Fibroblast of skin of right biceps (primary cell): ENCODE results near the gene PKLR.
"Not testable (repeated sequence)": the region's sequence is repeated elsewhere in the genome, so short reads cannot be mapped to it uniquely, and the experiment has no call there.

Experiments
- DNase-seq: peaks from one replicate; pipeline ENCODE4 v3.0.0-alpha.2; 2013

Gene PKLR

DNA sequence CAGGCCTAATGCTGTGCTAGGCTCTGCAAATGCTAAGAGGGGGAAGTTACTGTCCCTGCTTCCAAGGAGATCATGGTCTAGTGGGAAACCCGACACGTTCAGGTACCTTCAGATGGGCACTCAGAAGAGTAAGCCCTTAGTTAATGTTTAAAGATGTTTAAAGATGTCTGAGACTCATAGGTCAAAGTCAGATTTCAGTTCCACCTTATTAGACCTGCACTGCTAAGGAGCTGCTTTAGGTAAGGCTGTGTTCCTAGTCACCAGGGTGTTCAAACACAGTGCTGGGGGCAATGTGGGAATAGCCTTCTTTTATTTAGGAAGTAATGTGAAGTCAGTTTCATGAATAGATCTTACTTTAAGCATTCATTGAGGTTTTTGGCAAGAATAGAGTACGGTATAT, 15.7 kb upstream of the PKLR start:
- no peak for DNase-seq

DNA sequence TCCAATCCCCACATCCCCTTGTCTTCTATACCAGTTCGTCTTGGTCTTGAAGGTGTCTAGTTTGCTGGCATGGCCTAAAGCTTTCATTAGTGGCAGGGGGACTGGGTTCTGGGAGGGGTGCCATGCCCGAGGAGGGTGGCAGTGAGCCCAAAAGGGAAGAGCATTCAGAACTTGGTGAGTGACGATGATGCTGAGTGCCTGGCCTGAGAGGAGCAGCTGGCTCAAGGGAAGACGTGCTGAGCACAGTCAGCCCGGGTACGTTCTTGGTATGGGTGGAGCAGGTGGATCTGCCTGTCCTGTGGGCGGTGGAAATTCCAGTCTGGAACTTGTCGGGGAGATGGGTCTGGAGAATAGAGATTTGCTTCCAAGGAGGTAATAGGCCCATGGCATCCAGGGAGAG, 12.0 kb upstream of the PKLR start:
- no peak for DNase-seq

DNA sequence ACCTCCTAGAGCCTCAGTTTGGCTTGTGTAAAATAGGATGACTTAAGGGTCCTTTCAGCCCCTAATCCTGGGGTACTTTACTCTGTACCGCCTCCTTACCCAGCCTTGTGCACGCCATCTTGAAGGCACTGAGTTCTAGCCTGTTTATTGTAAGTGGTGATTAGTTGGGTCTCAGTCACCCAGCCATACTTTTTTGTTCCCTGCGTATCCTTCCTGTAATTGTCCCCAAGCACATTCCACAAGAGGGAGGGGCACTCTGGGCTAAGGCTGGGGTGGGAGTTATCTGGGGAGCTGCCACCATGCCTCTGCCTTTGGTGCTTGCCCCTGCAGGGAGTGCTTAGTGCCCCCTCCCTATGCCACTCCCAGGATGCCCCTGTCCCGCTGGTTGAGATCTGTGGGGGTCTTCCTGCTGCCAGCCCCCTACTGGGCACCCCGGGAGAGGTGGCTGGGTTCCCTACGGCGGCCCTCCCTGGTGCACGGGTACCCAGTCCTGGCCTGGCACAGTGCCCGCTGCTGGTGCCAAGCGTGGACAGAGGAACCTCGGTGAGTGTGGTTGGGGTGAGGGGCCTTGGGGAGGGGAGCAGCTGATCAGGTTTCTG, 8.3 kb upstream of the PKLR start:
- no peak for DNase-seq

DNA sequence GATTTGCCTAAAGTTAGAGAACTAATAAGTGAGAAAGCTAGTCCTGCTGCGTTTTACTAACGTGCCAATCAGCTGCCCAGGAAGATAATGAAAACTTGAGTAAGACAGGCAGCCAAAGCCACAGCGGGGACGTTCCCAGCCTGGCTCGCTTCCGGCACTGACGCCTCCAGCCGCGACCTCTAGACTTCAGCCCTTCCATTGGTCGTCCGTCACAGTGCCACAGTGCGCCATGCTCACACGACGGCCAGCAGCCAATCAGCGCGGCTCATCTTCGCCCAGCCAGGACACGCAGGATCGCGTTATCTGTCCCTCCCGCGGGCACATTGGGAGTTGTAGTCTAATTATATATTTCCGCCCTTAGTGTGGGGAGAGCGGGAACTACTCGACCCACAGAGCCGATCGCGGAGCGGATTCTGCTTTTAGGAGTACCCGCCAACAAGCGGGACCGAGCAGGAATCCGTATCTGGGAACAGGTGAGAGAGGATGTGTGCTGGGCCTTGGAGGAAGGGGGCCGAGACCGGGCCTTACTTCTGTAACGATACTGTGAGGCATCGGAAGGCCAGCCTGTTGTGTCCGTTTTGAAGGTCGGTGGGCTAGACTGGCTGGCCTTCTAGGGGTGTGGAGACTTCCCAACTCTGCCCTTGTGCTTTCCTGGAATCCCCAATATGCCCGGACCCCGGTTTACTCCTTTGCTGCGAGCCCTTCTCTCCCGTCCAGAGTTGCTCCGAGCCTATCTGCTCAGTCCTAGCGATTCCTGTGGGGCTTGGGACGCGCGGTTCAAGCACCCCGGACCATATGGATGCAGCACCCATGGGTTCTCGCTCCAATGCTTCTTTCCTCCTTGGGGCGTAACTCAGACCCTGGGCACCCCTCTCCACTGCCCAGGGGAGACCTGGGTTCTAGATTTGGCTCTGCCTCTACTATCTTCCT, 7.5 kb upstream of the PKLR start, which contains the start of gene FDPS:
Gene FDPS, plus strand, starts transcription at position 374 of the 930 bp plus-strand sequence. CDS start 924 bp downstream, outside the sequence.
- peak; percentile 99 for DNase-seq

DNA sequence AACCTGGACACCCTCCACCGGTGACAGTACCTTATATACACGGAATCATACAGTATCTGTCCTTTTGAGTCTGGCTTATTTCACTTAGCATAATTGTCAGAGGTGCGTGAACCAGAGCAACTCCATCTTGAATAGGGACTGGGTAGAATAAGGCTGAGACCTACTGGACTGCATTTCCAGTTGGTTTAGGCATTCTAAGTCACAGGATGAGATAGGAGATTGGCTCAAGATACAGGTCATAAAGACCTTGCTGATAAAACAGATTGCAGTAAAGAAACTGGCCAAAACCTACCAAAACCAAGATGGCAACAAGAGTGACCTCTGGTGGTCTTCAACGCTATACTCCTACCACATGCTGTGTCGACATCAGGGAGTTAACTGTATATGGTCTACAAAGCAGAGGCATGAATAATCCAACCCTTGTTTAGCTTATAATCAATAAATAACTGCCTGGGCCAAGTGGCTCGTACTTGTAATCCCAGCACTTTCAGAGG, 6.1 kb upstream of the PKLR start:
- peak; percentile 57 for DNase-seq

DNA sequence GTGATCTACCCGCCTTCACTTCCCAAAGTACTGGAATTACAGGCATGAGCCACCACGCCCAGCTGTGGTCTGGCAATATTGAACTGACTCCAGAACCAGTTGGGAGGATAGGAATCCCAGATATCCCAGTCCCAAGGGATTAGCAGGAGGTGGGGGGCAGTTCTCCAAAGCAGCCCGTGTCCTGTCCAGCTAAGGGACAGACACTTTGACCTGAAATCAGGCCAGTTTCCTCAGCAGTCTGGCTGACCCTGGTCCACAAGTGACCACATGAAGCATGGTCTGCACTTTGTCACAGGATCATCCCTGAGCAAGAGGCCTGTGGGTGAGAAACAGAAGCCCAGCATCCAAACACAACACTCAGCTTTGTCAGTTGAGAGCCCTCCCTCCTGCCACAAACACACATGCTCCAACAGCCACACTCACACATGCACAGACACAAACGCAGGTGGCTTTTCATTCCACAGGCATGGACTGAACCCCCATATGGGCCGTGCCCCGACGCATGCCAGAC, 4.7 kb upstream of the PKLR start:
- no peak for DNase-seq

DNA sequence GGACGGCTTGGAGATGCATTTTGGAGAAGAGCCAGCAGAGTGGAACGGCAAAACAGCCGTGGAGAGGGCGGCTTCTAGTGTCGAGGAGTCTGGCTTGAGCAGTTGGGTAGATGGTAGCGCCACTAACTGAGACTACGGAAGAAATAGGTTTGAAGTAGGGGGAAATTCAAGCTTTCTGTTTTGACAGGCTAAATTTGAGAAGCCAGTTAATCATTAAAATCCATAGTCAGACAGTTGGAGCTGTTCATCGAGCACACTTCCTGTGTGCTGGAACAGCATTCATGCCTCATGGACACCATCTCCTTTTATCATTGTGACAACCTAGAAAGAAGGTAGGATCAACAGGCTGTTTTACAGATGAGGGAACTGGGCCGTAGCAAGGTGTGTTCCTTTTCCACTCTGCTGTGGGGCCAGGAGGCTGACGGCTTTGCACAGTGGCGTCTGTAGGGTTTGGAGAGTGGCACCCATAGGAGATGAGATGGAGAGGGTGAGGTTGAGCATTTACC, 3.4 kb upstream of the PKLR start:
- DNase-seq, result no peak

DNA sequence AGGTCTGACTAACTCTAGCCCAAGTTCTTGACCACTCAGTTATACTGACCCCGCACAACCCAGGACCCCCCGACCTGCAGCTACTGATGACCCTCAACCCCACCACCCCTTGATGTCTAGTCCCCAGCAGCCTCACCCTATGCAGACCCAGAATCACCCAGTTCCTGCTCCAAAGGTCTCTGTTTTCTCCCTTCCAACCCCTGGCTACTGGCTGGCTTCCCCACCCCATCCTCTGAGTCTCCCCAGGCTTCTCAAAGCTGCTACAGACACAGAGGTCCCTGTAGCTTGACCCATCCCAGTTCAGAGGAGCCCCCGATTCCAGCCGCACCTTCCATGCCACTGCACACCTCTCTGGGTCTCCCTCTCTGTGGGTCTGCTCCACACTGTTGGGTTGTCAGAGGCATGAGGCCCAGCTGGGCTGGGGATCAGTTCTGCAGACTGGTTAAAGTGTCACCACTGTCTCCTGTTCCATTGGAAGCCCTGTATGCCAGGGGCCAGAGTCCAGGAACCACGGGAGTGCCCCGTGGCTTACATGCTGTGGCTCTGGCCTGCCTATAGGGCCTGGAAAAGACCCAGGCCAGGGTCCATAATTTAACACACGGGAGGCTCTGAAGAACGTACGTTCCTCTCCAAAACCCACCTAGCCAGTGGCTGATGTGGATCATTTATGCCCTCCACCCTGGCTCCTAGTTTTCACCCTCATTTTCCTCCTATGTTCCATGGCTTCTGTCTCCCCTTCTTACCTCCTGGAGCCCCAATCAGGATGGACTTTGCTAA, 497 bp downstream of the PKLR start:
- no peak for DNase-seq

DNA sequence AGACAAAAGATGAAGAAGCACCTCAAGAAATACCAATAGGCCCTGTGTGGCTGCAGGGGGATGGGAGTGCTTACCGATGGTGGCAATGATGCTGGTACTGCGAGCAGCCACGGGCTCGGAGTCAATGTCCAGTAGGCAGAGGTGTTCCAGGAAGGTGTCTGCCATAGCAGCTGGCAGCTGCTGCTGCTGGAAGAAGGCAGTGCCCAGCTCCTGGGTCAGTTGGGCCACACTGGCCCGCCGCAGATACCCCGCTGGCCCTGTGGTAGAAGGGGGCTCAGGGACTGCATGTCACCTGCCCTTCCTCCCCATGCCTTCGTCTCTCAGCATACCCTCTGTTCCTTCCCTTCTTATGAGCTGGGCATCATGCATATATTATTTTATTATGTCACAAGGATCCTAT, 1.2 kb downstream of the PKLR start:
- no peak for DNase-seq

DNA sequence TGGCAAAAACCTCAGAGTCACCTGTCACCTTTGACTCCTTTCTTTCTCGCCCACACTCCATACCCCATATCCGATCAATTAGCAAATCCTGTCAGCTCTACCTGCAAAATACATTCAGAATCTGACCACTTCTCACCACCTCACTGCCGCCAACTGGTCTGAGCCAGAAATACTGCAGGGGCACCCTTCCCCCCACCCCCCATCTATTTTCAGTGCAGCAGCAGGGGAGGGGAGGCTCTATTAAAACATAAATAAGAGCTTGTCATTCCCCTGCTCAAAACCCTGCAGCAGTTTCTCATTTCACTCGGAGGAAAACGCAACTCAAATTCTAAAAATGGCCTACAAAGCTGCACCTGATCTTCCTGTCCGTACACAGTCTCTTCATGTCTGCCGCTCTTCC, 3.9 kb downstream of the PKLR start:
- no peak for DNase-seq

DNA sequence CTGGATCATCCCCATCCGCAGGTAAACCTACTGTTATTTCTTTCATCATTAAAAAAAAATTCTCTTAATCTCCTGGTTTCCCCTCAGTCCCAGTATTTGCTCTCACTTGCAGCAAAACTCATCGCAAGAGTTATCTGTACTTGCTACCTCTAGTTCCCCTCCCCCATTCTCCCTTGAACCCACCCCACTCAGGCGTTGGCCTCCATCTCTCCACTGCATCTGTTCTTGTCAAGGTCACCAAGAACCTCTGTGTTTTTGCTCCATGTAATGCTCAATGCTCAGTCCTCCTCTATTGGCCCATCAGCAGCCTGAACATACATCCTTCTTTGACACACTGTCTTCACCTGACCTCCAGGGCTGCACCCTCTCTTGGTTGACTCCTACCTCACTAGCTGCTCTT, 4.6 kb downstream of the PKLR start:
- DNase-seq, result no peak

DNA sequence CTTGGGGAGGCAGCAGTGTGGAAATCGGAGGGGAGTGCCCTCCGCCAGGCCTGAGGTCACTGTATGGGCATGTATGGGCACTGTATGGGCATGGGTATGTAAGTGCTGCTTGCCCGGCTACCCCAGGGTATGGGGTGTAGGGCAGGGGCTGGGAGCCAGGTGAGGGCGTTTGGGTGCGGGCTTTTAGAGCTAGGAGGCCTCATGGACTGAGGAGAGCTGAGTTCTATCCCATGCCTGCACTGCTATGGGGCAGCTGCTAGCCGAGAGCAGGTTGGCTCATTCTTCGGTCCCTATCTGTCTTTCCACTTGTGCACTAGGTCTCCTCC, 5.3 kb downstream of the PKLR start:
- DNase-seq, result no peak

DNA sequence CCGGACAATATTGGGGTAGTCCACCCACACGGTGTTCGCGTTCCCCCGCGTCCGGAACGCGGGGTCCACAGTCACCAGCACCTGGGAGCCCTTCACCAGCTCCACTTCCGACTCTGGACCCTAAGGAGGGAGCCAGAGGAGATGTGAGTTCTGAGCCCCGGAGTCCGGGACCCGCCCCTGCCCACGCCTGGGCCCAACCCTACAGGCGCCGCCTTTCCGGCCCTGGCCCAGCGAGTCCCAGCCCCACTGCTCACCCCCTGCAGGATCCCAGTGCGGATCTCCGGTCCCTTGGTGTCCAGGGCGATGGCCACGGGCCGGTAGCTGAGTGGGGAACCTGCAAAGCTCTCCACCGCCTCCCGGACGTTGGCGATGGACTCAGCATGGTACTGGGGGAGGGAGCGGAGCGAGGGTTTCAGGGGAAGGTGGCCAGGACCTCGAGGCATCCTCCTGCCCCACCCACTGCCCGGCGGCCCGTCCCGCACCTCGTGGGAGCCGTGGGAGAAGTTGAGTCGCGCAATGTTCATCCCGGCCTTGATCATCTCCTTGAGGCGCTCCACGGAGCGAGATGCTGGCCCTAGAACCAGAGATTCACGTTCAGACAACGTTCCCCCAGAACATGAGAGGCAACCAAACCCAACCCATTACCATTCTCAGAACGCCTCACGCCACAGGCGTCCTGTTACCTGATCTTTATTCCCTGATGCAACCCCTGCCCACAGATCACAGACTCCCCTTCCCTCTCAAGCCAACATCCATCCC, 5.9 kb downstream of the PKLR start:
- no peak for DNase-seq

DNA sequence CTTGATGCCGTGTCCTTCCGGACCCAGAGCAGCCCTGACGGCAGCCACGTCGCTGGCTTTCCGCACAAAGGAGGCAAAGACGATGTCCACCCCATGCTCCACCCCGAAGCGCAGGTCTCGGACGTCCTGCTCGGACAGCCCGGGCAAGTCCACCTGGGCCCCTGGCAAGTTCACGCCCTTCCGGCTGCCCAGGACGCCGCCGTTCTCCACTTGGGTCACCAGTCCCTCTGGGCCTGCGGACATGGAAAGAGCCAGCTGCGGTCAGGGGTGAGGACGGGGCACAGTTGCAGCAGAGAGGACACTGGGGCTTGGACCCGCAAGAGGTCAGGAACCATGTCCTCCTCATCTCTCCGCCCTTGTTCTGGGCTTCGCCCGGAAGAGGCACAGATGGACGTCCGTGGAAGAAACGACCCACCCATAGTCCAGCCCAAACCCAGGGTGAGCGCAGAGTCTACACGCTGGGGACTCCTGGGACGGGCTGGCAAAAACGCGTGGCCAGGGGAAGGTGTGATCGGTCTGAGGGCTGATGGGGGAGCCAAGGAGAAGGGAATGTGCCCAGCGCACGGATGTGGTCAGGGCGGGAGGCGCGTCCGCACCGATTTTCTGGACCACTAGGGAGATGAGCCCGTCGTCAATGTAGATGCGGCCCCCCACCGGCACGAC, 6.6 kb downstream of the PKLR start:
- no peak for DNase-seq

DNA sequence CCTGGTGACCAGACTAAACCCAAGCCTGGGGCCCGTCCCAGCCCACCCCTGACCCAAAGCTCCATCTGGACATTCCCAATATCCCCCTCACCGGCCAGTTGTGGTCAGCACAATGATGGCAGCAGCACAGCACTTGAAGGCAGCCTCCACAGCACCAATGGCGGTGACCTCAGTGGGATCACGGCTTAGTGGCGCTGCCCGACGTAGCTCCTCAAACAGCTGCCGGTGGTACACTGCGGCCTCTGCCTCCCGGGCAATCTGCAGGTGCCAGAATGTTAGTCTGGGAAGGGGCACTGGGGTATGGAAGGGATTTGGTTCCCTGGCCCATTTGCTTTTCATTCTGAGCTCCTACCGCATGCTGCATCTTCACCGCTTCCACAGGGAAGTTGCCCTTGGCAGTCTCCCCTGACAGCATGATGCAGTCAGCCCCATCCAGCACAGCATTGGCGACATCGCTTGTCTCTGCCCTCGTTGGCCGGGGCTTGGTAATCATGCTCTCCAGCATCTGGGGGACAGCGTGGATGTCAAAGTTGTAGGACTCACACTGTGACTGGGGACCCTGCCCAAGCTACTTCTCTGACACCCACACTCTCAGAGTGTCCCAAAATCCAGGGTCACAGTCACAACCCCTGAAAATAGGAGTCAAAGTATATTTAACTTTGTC, 8.0 kb downstream of the PKLR start:
- no peak for DNase-seq

DNA sequence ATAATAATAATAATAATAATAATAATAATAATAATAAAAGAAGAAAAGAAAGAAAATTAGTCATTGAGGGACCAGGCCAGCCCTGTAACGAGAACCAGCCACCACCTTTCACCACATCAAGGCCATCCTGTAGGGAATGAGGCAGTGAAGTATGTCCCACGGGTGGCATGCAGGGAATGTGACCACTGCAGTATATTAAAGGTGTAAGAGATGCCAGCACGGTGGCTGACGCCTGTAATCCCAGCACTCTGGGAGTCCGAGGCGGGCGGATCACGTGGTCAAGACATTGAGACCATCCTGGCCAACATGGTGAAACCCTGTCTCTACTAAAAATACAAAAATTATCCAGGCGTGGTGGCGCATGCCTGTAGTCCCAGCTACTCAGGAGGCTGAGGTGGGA, 10.2 kb downstream of the PKLR start:
- DNase-seq, result not testable (repeated sequence)

DNA sequence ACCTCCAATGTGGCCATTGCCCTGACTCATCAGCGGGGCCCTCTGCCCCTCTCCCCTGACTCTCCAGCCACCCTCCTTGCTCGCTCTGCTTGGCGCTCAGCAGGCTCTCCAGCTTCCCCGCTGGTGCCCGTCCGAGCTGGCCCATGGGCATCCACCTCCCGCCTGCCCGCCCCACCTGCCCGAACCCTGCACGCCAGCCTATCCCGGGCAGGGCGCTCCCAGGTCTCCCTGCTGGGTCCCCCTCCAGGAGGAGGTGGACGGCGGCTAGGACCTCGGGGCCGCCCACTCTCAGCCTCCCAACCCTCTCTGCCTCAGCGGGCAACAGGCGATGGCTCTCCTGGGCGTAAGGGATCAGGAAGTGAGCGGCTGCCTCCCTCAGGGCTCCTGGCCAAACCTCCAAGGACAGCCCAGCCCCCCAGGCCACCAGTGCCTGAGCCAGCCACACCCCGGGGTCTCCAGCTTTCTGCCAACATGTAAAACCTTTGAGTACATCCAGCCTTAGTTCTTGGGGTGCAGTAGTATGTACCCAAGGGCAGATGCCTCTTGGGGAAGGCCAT, 13.2 kb downstream of the PKLR start:
- no peak for DNase-seq

DNA sequence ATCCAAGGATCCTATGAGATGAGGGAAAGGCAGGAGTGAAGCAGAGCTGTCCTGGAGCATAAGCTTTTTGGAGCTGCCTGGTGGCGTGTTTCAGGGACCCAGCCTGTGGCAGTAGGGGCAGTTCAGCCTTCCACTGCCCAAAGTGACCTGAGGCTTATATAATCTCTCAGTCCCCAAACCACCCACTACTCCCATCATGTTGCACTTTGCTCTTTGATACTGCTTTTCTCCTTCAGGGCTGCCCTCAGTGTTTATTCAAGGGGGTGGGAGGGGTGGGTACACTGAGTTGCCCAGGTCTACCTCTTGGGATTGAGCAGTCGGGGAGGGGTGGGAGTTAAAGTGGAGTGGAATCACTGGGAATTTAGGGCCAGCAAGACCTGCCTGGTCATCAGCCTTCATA, 14.7 kb downstream of the PKLR start:
- DNase-seq, result no peak

DNA sequence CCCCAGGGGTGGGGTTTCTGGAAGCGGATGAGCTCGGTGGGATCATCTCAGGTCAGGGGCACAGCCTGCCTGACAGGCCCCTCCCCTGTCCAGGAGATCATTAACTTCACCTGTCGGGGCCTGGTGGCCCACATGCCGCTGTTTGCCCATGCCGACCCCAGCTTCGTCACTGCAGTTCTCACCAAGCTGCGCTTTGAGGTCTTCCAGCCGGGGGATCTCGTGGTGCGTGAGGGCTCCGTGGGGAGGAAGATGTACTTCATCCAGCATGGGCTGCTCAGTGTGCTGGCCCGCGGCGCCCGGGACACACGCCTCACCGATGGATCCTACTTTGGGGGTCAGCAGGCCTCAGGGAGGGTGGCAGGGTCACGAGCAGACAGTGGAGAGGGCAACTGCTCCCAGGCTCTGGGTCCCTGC, 15.6 kb downstream of the PKLR start:
- no peak for DNase-seq

DNA sequence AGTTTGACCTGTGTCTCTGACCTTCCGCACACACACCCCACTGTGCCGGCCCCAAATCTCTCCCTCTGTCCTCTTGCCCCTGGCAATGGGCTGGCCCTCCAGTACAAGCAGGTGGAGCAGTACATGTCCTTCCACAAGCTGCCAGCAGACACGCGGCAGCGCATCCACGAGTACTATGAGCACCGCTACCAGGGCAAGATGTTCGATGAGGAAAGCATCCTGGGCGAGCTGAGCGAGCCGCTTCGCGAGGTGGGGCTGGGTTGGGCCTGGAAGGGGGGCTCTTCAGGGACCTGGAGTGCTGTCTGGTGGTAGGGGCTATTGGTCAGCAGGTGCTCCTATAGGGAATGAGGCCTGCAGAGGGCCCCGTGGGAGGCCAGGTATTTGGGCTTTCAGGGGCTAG, 16.2 kb downstream of the PKLR start:
- DNase-seq, result no peak

DNA sequence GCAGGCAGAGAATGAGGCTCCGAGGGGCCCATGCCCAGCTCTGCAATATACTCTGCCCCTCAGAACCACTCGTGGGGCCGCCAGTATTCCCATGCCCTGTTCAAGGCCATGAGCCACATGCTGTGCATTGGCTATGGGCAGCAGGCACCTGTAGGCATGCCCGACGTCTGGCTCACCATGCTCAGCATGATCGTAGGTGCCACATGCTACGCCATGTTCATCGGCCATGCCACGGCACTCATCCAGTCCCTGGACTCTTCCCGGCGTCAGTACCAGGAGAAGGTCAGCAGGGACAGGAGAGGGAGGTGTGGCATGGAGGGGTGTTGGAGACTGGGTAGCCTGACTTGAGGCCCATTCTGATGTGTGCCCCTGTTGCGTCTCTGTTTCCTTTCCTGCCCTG, 16.8 kb downstream of the PKLR start:
- DNase-seq, result no peak
